Measurements from ENCODE around the gene THSD7B. TPM values are rescaled to one million over a fixed set of nuclear protein-coding genes. Genes with fewer than 3 reads are reported as not detected.

THSD7B gene
- total and polyA plus RNA-seq, 2 of the 8 experiments (the other 6 are each of a cell fraction or from before 2014, with no cell fraction given), result 0.60 to 2.9 TPM

DNA sequence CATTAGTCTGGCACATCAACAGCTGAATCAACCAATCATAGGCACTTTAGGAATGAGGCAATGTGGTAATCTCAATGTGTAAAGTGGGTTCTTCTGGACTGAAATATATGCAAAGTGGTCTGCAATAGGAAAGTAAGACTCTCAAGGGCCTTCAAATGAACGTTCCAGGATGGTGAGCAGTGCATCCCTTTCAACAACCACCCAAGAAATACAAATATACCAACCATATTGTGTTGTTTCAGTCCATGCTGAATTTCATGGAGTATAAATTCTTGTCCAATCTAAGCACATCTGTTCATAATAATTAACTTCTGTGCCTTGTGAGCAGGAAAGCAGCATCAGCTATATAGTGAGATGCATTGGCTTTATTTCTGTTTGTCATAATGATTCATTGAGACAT lies 556.2 kb downstream of the THSD7B start:
- ChIA-PET CTCF (ENCODE audit: partially characterized antibody) (no interaction called here), POLR2A (ENCODE audit: partially characterized antibody) (no interaction called here)
- Histone ChIP-seq H4K20me1 (replicated peaks in 1 of 2; ENCODE audit: control insufficient read depth in 1 of 2, insufficient read depth in 2 of 2, low read length in 2 of 2) (no peaks in the 10 kb centered on the region), H2BK12ac (ENCODE audit: low read depth, low read length) (no peak overlapping the region), H3K23me2 (ENCODE audit: low read depth, low read length) (no peaks in the 10 kb centered on the region), H3K27ac (ENCODE audit: low read depth, low read length) (no peak overlapping the region), H4K5ac (ENCODE audit: insufficient read length, low read depth, low read length) (no peak overlapping the region), H3K9ac (replicated peaks in 1 of 4; ENCODE audit: extremely low read depth in 1 of 4, low read depth in 3 of 4, low read length in 3 of 4) (no peak overlapping the region), H3K9me3 (ENCODE audit: insufficient read depth in 2 of 2, low read depth in 1 of 2, low read length in 1 of 2) (no peaks in the 10 kb centered on the region), H3K56ac (replicated peaks; ENCODE audit: insufficient read length, low read depth, low read length) (no peak overlapping the region), H2BK15ac (ENCODE audit: low read length) (no peak overlapping the region), H4K91ac (replicated peaks; ENCODE audit: insufficient read length, low read length) (no peak overlapping the region), H3K27me3 (replicated peaks in 1 of 4; ENCODE audit: control insufficient read depth in 3 of 4, extremely low read depth in 1 of 4, insufficient read depth in 3 of 4, low read length in 3 of 4) (no peaks in the 10 kb centered on the region), H2AK5ac (ENCODE audit: low read depth, low read length) (no peak overlapping the region), H3K79me1 (ENCODE audit: low read depth, low read length) (no peaks in the 10 kb centered on the region), H2AFZ (ENCODE audit: low read length) (no peak overlapping the region), H4K8ac (ENCODE audit: extremely low read depth, insufficient read depth, low read length) (no peak overlapping the region), H3K14ac (ENCODE audit: insufficient read length) (no peak overlapping the region), H3K4me3 (ENCODE audit: extremely low read depth in 1 of 4, insufficient read depth in 2 of 4, low read depth in 3 of 4, low read length in 4 of 4) (no peak overlapping the region), H3K23ac (ENCODE audit: insufficient read length) (no peak overlapping the region), H3K4me1 (replicated peaks in 1 of 4; ENCODE audit: control insufficient read depth in 3 of 4, insufficient read depth in 4 of 4, low read length in 3 of 4) (no peaks in the 10 kb centered on the region), H2BK120ac (replicated peaks; ENCODE audit: low read depth, low read length) (no peak overlapping the region), H2BK20ac (ENCODE audit: low read length) (no peak overlapping the region), H3K79me2 (ENCODE audit: control insufficient read depth in 1 of 2, insufficient read depth in 2 of 2, low read length in 2 of 2) (no peaks in the 10 kb centered on the region), H3K4me2 (ENCODE audit: insufficient read depth in 1 of 2, low read depth in 2 of 2, low read length in 2 of 2) (no peak overlapping the region), H3K18ac (ENCODE audit: extremely low read depth, low read length) (no peak overlapping the region), H2BK5ac (ENCODE audit: low read depth, low read length) (no peak overlapping the region), H3K4ac (replicated peaks; ENCODE audit: insufficient read length, low read depth, low read length) (no peak overlapping the region), H3K36me3 (ENCODE audit: control insufficient read depth in 2 of 4, insufficient read depth in 4 of 4, low read length in 3 of 4) (no peaks in the 10 kb centered on the region)
- TF ChIP-seq POU5F1 (IDR thresholded peaks at IDR 0.05; ENCODE audit: low read depth, low read length) (no peak), RAD21 (IDR thresholded peaks at IDR 0.05 in 1 of 2, conservative IDR thresholded peaks at IDR 0.05 in 1 of 2; ENCODE audit: low read depth in 2 of 2, low read length in 2 of 2) (no peak), HDAC2 (IDR thresholded peaks at IDR 0.05; ENCODE audit: borderline replicate concordance in 1 of 2, low read depth in 2 of 2, low read length in 2 of 2) (no peak), TCF12 (IDR thresholded peaks at IDR 0.05; ENCODE audit: low read depth, low read length) (no peak), POLR2A (IDR thresholded peaks at IDR 0.05; ENCODE audit: control extremely low read depth in 1 of 2, low read depth in 2 of 2, low read length in 2 of 2) (no peak), JUN (IDR thresholded peaks at IDR 0.05; ENCODE audit: low read depth, low read length) (no peak), TAF1 (IDR thresholded peaks at IDR 0.05; ENCODE audit: low read depth, low read length) (no peak), CREB1 (IDR thresholded peaks at IDR 0.05) (no peak), RBBP5 (IDR thresholded peaks at IDR 0.05; ENCODE audit: borderline replicate concordance, low read depth, low read length) (no peak), EP300 (IDR thresholded peaks at IDR 0.05; ENCODE audit: borderline replicate concordance in 1 of 2, low read depth in 2 of 2, low read length in 2 of 2) (no peak), YY1 (IDR thresholded peaks at IDR 0.05; ENCODE audit: low read depth, low read length) (no peak), EGR1 (IDR thresholded peaks at IDR 0.05; ENCODE audit: borderline replicate concordance, low read depth, low read length) (no peak), SP1 (IDR thresholded peaks at IDR 0.05; ENCODE audit: low read depth, low read length) (no peak), TEAD4 (IDR thresholded peaks at IDR 0.05; ENCODE audit: low read depth, low read length) (no peak)
- 93% methylated on average over 1 of the region's 1 CpG; no CpG with 5 or more reads in 1 of the 2 experiments for WGBS, 2 experiments (ENCODE audit: extremely low coverage in 1 of 2, insufficient coverage in 1 of 2, insufficient read length in 1 of 2, insufficient replicate concordance in 2 of 2, low coverage in 1 of 2, low lambda C conversion rate in 2 of 2, missing lambda C conversion rate in 1 of 2)
- DNase-seq (ENCODE audit: low read depth in 1 of 2, low spot score in 2 of 2) (no peak), FAIRE-seq (no peak)
